Activated T-helper 1 cell treated with anti-CD3 and anti-CD28 coated beads, Interleukin-2, amount 50 U/mL, for 16 hours (primary cell): ENCODE results near the gene POLE.

ENCODE experiments used
- DNase-seq, 2 donors: peaks; one replicate each; pipeline ENCODE4 v3.0.0-alpha.2; 2020; ENCODE audit warnings: low read depth in 1 of 2, low spot score in 1 of 2

Gene POLE

GRCh38 chr12:132686825-132687210, 324 bp downstream of the POLE start:
- no peak for DNase-seq

GRCh38 chr12:132685400-132685799, 1.7 kb downstream of the POLE start:
- DNase-seq: no peak

GRCh38 chr12:132677492-132677891, 9.7 kb downstream of the POLE start:
- no peak for DNase-seq

GRCh38 chr12:132675757-132676432, 11.2 kb downstream of the POLE start:
- no peak for DNase-seq

- DNase-seq: no peak
These were observed 12.6 kb downstream of the POLE start for GRCh38 chr12:132674561-132674960.

GRCh38 chr12:132673288-132674179, 13.6 kb downstream of the POLE start:
- no peak for DNase-seq

- no peak for DNase-seq
These were observed 14.5 kb downstream of the POLE start for GRCh38 chr12:132672678-132673077.

GRCh38 chr12:132672116-132672515, 15.0 kb downstream of the POLE start:
- DNase-seq: no peak

GRCh38 chr12:132669166-132669879, 17.8 kb downstream of the POLE start:
- no peak for DNase-seq

GRCh38 chr12:132668191-132669088, 18.7 kb downstream of the POLE start:
- DNase-seq: no peak

- no peak for DNase-seq
These were observed 21.3 kb downstream of the POLE start for GRCh38 chr12:132665794-132666193.

- no peak for DNase-seq
These were observed 22.0 kb downstream of the POLE start for GRCh38 chr12:132665149-132665491.

GRCh38 chr12:132664206-132665148, 22.7 kb downstream of the POLE start:
- no peak for DNase-seq

- no peak for DNase-seq
These were observed 24.0 kb downstream of the POLE start for GRCh38 chr12:132662901-132663755.

- DNase-seq: no peak
These were observed 25.2 kb downstream of the POLE start for GRCh38 chr12:132661972-132662371.

- no peak for DNase-seq
These were observed 26.1 kb downstream of the POLE start for GRCh38 chr12:132660996-132661395.

GRCh38 chr12:132660052-132660451, 27.1 kb downstream of the POLE start:
- no peak for DNase-seq

- no peak for DNase-seq
These were observed 28.0 kb downstream of the POLE start for GRCh38 chr12:132659146-132659545.
